NT2/D1 (cell line): Measurements from ENCODE around the gene TNFRSF21.

Experiments used
- SUZ12 ChIP-seq: IDR thresholded peaks from 2 replicates; pipeline ENCODE4 v1.6.1; 2011; ENCODE audit not compliant: insufficient read length, insufficient read depth; ENCODE audit errors: extremely low read depth
- YY1 ChIP-seq: IDR thresholded peaks from 2 replicates; pipeline ENCODE4 v1.6.1; 2011; ENCODE audit not compliant: insufficient read length, insufficient read depth

GRCh38 chr6:47309291-47310130, at the start of gene TNFRSF21:
- TF ChIP-seq SUZ12 (no peak), YY1 (no peak)
